ENCODE data around the gene CCNT2.

DNA sequence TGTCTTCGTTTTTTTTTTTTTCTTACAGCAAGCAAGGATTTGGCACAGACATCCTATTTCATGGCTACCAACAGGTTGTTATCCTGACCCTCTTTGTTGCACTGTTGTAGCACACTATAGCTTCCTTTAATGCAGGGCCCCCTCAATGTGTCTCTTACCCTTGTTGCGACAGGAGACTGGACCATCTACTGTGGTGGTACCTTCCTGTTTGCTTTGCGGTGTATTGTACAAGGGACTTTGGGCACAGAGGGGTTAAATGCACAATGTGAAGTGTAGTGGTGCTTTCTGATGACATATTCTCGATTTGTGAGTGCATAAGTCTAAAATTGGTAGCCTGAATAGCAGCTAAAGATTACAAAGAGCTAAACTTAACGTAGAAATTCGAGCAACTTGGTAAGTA is 27.5 kb downstream of the CCNT2 start:
- TF ChIP-seq POLR2A (IDR thresholded peaks at IDR 0.05) (no peak), CTCF (IDR thresholded peaks at IDR 0.05) (no peak)
